ENCODE data around the gene MYOM1.

GRCh38 chr18:3093624-3094337, 126.0 kb downstream of the MYOM1 start:
- TF ChIP-seq CTCF (IDR thresholded peaks at IDR 0.05), result no peak
- TF ChIP-seq POLR2A (IDR thresholded peaks at IDR 0.05), result no peak

Data from uterus (tissue), 2 donors.